ENCODE measurements around the gene AZIN2.

- TF ChIP-seq ZNF384 (IDR thresholded peaks at IDR 0.05): no peak
- no peak for TF ChIP-seq FOXK2 (IDR thresholded peaks at IDR 0.05)
- TF ChIP-seq FOXM1 (IDR thresholded peaks at IDR 0.05; ENCODE audit: borderline replicate concordance): no peak
- TF ChIP-seq FOXA1 (IDR thresholded peaks at IDR 0.05): no peak
- no peak for TF ChIP-seq BHLHE40 (IDR thresholded peaks at IDR 0.05; ENCODE audit: borderline replicate concordance)
- TF ChIP-seq ELF4 (IDR thresholded peaks at IDR 0.05): no peak
- TF ChIP-seq, protein P1, sequence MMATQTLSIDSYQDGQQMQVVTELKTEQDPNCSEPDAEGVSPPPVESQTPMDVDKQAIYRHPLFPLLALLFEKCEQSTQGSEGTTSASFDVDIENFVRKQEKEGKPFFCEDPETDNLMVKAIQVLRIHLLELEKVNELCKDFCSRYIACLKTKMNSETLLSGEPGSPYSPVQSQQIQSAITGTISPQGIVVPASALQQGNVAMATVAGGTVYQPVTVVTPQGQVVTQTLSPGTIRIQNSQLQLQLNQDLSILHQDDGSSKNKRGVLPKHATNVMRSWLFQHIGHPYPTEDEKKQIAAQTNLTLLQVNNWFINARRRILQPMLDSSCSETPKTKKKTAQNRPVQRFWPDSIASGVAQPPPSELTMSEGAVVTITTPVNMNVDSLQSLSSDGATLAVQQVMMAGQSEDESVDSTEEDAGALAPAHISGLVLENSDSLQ (IDR thresholded peaks at IDR 0.05): no peak
Observed at GRCh38 chr1:33121728-33122127, 40.8 kb downstream of the AZIN2 start.
